GM19372 (cell line): ENCODE data around the gene MYO5A.
"Not testable (repeated sequence)": the region's sequence is repeated elsewhere in the genome, so short reads cannot be mapped to it uniquely, and the experiment has no call there.

Source experiments
- ATAC-seq: cut with Tn5 transposase; IDR thresholded peaks from one replicate; pipeline ENCODE4 v1.9.1; 2021; ENCODE audit warnings: mild to moderate bottlenecking, low read depth, moderate library complexity; ENCODE audit not compliant: unreplicated experiment

MYO5A gene

DNA sequence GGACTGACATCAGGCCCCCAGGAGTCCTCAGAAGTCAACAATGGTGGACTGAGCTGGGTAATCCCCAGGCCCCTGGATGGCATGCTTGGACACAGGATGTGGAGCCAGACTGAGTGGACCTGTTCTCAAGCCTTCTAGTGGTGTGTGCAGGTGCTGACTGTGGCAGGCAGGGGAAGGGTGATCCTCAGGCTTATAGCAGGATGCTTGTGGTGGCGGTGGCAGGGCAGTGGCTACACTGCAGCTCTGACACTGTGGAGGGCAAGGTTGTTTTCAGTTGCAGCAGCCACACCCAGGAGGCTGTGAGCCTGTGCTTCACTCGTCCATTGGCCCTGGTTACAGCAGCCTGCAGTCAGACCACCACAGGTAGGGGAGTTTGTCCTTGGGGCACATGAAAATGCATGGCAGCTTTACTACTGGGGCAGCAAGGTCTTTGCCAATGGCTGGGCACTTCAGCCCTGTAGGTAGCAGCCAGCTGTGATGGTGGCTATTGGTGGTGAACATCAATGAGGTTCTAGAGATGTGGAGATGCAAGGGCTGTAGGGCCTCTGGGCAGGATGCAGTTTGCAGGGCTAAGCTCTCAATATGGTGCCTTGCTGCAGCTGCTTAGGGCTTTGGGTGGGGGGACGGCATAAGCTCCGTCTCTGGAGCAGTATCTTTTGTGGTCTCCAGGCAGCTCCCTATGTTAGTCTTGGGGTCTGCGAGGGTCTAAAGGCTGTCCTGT is 17.5 kb upstream of the MYO5A start:
- ATAC-seq, result no peak

DNA sequence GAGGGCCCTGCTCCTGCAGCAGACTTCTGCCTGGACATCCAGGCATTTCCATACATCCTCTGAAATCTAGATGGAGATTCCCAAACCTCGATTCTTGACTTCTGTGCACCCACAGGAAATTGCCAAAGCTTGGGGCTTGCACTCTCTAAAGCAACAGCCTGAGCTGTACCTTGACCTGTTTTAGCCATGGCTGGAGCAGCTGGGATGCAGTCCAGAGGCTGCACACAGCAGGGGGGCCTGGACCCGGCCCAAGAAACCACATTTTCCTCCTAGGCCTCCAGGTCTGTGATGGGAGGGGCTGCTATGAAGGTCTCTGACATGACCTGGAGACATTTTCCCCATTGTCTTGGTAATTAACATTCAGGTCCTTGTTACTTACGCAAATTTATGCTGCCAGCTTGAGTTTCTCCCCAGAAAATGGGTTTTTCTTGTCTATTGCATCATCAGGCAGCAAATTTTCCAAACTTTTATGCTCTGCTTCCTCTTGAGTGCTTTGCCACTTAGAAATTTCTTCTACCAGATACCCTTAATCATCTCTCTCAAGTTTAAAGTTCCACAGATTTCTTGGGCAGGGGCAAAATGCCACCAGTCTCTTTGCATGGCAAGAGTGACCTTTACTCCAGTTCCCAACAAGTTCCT is 11.8 kb upstream of the MYO5A start:
- ATAC-seq, result no peak

DNA sequence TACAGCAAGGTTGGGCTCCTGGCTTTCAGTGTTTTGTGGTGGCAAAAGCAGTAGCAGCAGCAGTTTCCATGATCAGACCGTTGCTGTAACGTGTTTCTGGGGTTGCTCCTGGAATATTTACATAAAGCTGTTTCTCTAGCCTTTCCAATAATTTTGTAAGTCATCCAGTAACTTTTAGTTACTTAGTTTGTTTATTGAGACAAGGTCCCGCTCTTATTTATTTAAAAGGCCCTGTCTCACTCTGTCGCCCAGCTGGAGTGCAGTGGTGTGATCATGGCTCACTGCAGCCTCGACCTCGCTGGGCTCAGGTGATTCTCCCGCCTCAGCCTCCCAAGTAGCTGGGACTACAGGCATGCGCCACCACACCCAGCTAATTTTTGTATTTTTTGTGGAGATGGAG is 8.8 kb upstream of the MYO5A start:
- ATAC-seq, result no peak

DNA sequence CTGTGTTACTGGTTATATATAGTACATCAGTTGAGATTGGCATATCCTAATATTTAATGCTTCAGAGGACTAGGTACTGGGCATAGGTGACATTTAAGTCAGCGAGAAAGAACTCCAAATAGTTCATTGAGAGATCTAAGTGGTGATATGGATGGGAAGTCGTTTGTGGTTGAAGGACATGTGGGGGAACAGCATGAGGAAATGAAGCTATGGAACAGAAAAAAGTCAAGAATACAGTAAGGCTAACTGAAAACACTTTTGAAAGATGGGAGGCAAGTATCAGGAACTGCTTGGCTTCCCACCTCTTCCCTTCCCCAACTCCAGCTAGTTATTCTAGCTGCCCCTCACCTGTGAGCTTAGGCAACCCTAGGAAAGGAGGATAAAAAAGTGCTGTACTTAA is 3.7 kb upstream of the MYO5A start:
- ATAC-seq, result no peak

DNA sequence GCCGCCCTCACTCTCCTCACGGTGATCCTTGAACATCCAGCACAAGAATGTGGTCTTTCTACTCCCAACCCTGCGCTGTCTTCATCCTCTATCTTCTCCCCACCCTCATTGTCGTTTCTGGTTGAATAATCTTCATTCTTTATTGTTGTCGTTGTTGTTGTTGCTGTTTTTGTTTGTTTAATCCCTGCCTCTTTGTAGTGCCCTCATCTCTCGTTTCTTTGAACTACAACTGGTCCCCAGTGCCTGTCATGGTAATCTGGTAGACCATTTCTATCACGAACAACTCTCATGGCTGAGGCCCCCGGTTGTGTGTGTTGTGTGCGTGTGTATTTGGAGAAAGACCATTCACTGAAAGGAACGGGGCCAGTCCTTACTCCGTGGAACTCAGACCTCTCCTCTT is 1.3 kb upstream of the MYO5A start:
- no peak for ATAC-seq

DNA sequence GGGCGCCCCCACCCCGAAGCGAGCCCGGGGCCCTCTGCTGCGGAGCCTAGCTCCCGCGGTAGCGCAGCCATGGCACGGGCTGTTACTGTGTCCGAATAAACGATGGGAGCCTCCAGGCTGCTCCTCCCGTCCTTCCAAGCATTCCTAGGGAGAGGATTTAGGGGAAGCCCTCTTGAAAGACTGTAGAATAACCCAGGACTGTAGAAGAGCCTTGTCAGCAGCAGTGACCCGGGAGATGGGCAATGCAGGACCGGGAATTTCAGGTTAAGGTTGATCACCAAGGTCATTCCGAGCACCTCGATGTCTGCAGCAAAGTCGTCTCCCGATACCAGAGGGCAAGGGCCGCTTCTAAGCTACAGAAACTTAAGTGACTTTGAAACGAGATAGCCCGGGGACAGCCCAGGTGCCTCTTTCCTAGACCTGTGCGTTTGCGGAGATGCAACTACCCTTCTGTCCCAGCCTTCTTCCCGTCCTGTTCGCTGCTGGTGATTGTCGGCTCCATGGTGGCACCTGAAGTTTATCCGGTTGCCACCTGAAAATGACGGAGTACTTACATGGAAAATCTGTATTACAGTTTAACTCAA is 753 bp upstream of the MYO5A start:
- ATAC-seq, result peak; percentile 1

DNA sequence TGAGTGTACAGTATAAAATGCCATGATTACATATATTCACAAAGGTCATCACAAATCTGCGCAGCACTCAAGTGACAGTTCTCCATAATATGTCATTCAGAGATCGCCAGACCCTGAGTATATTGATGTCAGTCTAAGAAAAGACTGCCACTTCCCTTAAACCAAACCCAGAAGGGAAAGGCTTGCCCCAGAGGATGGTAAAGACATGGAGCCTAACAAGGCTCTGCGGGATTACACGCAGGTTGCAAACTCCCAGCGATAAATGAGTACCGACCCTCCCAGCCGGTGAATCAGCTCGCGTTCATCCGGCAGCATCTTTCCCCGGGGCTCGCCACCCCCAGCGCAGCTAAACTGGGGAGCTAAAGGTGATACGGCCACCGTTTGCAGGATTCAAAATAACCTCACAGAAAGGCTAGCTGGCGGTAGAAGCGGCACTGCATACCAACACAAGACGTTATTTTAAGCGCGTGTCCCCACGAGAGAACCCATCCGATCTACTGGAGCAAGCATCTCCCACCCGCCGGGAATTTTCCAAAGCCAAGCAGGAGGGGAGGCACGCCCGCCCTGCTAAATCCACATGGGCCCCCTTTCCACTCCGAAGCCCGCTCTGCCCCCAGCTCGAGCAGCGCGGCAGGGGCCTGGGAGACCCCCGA is 643 bp downstream of the MYO5A start:
- ATAC-seq, result no peak

DNA sequence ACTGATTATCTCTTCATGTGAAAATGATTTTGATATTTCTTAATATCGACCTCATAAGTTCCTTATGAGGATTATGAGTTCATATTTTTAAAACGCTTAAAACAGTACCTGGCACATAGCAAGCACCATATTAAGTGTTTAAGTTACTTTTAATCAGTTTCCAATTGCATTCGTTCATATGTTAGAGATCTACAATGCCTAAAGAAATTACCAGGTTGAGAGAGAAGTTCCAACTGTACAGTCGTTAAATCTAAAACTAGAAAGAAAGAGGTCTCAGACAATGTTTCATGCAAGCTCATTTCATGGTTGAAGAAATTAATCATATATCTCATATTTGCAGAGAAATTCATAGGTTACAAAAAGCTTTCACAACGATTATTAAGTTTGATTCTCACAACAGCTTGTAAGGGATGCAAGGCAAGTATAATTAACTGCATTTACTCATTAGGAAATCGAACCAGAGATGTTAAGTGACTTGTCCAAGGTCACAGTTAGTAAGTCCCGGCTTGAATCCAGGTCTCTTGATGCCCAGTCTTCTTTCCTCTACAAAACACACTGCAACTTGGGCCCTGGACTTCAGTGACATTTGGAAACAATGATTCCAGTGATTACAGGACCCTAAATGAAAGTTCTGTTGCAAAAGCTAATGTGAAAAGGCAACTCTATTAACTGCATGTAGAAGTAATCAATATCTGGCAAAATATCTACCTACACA is 1.3 kb downstream of the MYO5A start:
- ATAC-seq, result no peak

DNA sequence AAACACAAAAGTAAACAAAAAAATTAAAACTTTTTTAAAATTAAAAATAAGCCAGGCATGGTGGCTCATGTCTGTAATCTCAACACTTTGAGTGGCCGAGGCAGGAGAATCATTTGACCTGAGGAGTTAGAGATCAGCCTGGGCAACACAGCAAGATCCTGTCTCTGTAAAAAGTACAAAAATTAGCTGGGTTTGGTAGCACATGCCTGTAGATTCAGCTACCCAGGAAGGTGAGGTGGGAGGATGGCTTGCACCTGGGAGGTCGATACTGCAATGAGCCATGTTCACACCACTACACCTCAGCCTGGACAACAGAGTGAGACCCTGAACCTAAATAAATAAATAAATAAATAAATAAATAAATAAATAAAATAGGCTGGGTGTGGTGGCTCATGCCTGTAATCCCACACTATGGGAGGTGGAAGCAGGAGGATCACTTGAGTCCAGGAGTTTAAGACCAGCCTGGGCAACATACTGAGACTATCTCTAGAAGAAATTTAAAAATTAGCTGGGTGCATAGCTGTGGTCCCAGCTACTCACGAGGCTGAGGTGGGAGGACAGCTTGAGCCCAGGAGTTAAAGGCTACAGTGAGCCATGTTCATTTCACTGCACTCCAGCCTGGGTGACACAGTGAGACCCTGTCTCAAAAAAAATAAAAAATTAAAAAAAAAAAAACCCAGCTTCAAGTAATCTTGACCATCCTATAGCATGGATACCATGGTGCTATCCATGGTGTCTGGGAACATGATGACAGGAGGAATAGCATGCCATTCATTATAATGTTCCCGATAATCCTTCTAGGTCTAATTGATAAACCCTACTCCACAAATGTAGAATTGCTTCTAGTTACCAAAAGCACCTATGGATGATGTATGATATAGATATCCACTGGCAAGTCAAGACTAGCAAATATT is 4.2 kb downstream of the MYO5A start:
- ATAC-seq, result no peak

DNA sequence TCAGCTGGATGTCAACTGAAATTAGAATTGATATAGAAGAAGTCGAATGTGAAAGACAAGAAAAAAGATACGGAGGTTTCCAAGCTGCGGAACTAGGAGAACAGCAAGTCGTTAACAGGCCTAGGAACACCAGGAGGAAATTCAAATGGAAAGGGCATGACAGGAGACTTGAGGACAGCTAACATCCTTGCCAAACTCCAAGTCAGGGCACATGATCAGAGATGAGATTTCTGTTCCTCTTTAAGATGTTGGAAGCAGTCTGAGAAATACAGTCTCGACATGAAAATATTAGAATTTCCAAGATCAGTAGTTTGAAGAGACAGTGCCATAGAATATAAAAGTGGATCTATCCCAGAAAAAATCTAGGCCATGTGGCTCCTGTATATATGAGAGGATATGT is 5.0 kb downstream of the MYO5A start:
- no peak for ATAC-seq

DNA sequence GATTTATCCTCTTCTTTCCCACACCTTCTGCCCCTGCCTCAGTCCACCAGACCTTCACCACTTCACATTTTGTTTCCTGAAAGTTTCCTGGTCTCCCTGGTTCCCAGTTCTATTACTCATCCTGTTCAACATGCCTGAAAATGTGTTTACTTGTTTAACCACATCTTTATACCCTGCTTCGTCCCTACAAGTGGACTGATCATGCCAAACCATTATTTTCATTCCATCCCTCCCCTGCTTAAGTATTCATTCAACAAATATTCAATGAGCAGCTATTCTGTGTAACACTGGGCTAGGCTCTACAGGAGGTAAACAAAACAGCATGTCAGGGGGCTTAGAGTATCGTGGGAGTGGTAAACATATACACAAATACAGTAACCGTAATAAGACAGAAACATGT is 5.5 kb downstream of the MYO5A start:
- ATAC-seq, result no peak

DNA sequence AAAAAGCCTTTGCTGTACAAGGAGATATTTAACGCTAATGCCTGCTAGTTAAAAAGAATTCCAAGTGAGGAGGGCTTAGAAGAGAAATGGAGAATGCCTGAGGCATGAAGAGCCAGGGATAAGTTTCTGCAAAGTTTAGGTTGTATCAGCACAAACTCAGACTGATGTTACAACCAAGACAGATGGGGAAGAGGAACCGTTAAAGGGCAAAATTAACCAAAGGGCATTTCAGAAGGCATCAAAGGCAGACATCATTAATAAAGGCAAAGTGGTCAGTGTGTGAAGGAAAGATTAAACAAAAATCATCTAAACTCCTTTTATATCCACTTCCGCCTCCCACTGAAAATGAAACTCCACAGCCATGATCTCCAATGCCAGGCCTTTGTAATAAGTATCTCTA is 7.0 kb downstream of the MYO5A start:
- ATAC-seq, result no peak

DNA sequence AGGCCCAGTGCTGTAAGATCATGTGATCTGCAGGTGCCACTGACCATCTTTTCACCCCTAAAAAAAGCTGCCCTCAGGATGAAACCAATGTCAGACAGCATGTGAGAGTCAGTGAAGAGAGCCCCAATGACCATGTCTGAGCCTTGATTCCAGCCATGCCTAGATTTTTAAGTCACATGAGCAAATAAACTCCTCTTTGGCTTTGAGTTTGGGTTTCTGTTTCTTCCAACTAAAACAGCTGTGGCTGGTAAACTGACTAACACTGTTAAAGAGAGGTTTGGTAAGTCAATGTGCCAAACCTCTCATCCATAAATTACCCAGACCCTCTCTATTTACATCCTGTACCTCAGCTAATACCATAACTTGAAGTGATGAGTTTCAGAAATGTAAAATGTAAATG is 8.3 kb downstream of the MYO5A start:
- ATAC-seq, result no peak

DNA sequence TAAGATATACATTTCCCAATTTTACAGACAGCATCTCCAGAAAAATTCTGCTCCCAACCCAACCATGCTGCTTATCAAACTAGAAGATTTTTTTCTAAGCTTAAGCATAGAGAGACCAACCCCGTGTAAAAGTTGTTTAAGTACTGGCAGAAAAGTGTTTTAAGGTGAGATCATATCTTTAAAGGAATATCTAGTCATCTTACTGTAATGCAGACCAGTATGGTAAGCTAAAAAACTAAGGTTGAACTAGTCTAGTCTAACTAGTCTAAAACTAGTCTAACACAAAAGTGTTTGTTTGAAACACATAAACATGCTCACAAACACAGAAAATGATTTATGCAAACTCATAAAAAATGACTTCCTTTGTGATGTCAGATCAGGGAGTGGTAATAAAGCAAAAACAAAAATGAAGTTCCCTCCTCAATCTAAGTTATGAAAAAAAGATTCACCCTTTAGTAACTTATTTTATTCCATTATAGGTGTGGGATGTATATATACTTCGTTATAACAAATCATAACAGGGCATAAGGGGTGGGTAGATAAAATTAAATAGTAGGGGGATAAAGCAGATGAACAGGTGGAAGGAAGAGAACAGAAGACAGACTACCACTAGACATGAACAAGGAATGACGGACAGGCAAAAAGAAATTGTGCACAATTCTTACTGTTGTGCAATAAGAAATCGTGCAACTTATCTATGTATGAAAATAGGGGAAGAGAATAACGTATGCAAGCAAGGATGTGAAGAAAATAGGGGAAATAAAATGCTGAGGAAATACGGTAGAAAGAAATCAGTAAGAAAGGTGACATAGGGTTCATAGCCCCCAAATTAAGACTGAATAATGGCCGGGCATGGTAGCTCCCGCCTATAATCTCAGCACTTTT is 10.0 kb downstream of the MYO5A start:
- no peak for ATAC-seq

DNA sequence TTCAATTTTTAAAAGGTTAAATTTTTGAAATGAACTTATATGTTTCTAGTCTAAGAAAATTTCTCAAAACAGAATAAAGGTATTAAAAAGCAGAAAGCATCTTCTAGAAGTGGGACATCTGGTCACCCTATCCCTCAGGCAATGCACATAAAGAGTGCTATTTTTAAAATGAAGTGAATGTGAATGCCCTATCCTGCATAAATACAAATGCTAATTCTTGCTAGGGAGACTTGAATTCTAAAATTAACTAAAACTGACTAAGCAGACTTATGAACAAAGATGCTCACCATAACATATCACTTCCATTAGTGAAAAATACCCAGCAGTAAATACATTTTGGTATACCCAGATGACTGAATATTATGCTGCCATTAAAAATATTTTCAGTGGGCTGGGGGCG is 11.7 kb downstream of the MYO5A start:
- no peak for ATAC-seq

DNA sequence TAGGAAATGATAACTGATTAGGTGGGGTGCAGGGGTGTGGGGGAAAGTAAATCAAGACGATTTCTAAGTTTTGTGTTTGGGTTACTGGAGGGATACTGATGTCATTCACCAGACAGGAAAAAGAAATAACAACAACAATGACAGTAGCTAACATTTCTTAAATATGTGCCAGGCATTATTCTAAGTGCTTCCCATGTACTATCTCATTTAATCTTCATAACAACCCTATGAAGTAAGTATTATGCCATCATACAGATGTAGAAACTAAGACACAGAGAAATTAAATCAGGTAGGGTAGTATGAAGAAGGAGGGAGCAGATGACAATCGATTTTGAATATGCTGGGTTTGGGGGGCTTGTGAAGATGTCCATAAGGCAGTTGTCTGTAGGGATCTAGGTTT is 13.3 kb downstream of the MYO5A start:
- no peak for ATAC-seq

DNA sequence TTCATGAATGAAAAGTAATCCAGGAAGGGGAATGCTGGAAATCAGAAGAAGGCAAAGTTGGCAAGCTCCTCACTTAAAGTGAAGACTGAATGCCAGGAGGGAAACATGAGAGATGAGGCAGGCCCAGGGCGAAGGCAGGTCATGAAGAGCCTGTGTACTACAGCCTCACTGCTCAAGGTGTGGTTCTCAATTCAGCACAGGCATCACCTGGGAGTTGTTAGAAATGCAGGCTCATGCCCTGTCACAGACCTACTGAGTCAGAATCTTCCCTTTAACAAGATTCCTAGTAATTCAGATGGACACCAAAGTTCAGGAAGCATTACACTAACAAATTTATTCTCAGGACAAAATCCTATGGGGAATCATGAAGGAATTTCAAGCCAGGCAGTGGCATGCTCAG is 14.2 kb downstream of the MYO5A start:
- ATAC-seq, result no peak

DNA sequence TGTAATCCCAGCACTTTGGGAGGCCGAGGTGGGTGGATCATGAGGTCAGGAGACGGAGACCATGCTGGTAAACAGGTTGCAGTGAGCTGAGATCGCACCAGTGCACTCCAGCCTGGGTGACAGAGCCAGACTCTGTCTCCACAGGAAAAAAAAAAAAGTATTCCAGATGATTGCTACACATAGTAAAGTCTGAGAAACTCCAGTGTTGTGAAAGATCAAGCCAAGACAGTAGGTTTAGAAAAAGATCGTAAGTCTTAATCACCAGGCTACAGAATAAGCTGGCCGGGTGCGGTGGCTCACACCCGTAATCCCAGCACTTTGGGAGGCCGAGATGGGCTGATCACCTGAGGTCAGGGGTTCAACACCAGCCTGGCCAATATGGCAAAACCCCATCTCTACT is 15.8 kb downstream of the MYO5A start:
- ATAC-seq, result not testable (repeated sequence)

DNA sequence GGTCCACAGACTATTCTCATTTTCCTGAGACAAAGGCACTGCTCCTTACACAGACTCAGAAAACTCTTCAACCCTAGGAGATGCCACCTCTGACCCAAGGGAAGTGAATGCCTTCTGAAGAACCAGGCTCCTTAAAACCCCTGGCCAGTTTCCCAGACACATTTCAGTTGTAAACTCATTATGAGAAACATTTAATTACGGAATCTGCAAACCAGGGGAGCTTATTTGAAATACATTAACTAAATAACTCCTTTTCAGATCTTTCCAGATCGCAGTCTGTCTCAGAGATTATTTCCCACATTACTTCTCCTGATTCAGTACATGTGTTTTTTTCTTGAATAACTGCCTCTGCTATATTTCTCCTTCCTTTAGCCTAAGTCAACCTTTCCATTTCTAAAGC is 17.6 kb downstream of the MYO5A start:
- no peak for ATAC-seq
